GM12878 (cell line): ENCODE measurements around the gene GRM1. TPM values are rescaled to one million over a fixed set of nuclear protein-coding genes. Genes with fewer than 3 reads are reported as not detected.

Source experiments
- ATAC-seq: fragments of 200-7000 bp; cut with Tn5 transposase; 3 replicates; pipeline ENCODE4 v1.9.1; 2020; ENCODE audit warnings: mild to moderate bottlenecking, moderate library complexity
- BruUV-seq: library from RNA; stranded (reverse); fragments of 400-500 nt; replicated peaks from 2 replicates; lab custom pipeline; 2021; lab: Mats Ljungman, UMichigan
- CTCF ChIA-PET: fragments of 300-600 bp; sonication (Branson Sonifier 250); formaldehyde crosslinking; extraction: SDS; loops from one replicate; lab custom pipeline; 2021; ENCODE audit warnings: inconsistent platforms; lab: Yijun Ruan, JAX
- POLR2A ChIA-PET: fragments of 350-600 bp; formaldehyde crosslinking; extraction: SDS; loops from one replicate; lab custom pipeline; 2021; ENCODE audit warnings: inconsistent platforms; lab: Charles Lee
- RAD21 ChIA-PET: fragments of 300-600 bp; sonication (Branson Sonifier 250); formaldehyde crosslinking; loops from one replicate; lab custom pipeline; 2023; ENCODE audit warnings: antibody characterized with exemption; ENCODE audit not compliant: unreplicated experiment; lab: Charles Lee
- SMC1A ChIA-PET: fragments of 300-600 bp; sonication (Branson Sonifier 250); formaldehyde crosslinking; loops from one replicate; lab custom pipeline; 2023; ENCODE audit not compliant: unreplicated experiment, uncharacterized antibody; lab: Charles Lee
- DNase-seq: peaks from one replicate; pipeline ENCODE4 v3.0.0-alpha.2; 2011; ENCODE audit warnings: low read depth, low spot score
- FAIRE-seq: peaks from 3 replicates; lab custom pipeline; 2011; peaks lifted over from hg19 to GRCh38; lab: Jason Lieb, UNC
- H2AFZ ChIP-seq: 2 replicates; pipeline ENCODE4 v1.6.0; 2011; ENCODE audit warnings: low read depth, low read length, control low read depth; ENCODE audit not compliant: control insufficient read depth
- H3K27ac ChIP-seq: 2 replicates; pipeline ENCODE4 v1.5.1; 2011; ENCODE audit warnings: control low read depth; ENCODE audit not compliant: control insufficient read depth, insufficient read depth
- H3K27me3 ChIP-seq, 2 experiments: replicated peaks in 1 of 2; 2 replicates each; pipeline versions ENCODE4 v1.6.0 to v1.6.1; 2011; ENCODE audit warnings: low read length in 1 of 2; ENCODE audit not compliant: control insufficient read depth in 2 of 2, insufficient read depth in 2 of 2
- H3K36me3 ChIP-seq, 2 experiments: 2 replicates each; pipeline ENCODE4 v1.5.1; 2011; ENCODE audit warnings: low read length in 1 of 2; ENCODE audit not compliant: control insufficient read depth in 2 of 2, insufficient read depth in 2 of 2
- H3K4me1 ChIP-seq: 2 replicates; pipeline ENCODE4 v1.6.1; 2011; ENCODE audit warnings: mild to moderate bottlenecking, low read length, moderate library complexity, mixed read lengths; ENCODE audit not compliant: control insufficient read depth, insufficient read depth
- H3K4me2 ChIP-seq: 2 replicates; pipeline ENCODE4 v1.6.0; 2011; ENCODE audit warnings: control low read depth; ENCODE audit not compliant: control insufficient read depth, insufficient read depth
- H3K4me3 ChIP-seq: fragments of 200-600 bp; sonication (generic); 2 replicates; pipeline ENCODE4 v1.5.1; 2016
- H3K79me2 ChIP-seq: 2 replicates; pipeline ENCODE4 v1.6.0; 2011; ENCODE audit warnings: low read length; ENCODE audit not compliant: control insufficient read depth, insufficient read depth
- H3K9ac ChIP-seq: 2 replicates; pipeline ENCODE4 v1.8.0; 2011; ENCODE audit warnings: low read length, control low read depth, mixed read lengths; ENCODE audit not compliant: control insufficient read depth, insufficient read depth
- H3K9me3 ChIP-seq: replicated peaks from 3 replicates; pipeline ENCODE4 v1.5.1; 2011; ENCODE audit warnings: mild to moderate bottlenecking, low read length; ENCODE audit not compliant: control insufficient read depth, insufficient read depth
- H4K20me1 ChIP-seq: 2 replicates; pipeline ENCODE4 v1.6.0; 2011; ENCODE audit not compliant: control insufficient read depth, insufficient read depth
- FOXM1 ChIP-seq: IDR thresholded peaks from 2 replicates; pipeline ENCODE4 v1.6.1; 2012; ENCODE audit warnings: low read depth, mild to moderate bottlenecking, inconsistent platforms, low read length, moderate library complexity
- GABPA ChIP-seq: IDR thresholded peaks from 2 replicates; pipeline ENCODE4 v1.6.1; 2014; ENCODE audit warnings: antibody characterized with exemption, low read depth, mild to moderate bottlenecking, inconsistent platforms
- SMAD5 ChIP-seq: IDR thresholded peaks from 2 replicates; pipeline ENCODE4 v1.6.1; 2016; ENCODE audit warnings: antibody characterized with exemption, low read depth
- YY1 ChIP-seq: IDR thresholded peaks from 2 replicates; pipeline ENCODE4 v1.6.1; 2011; ENCODE audit warnings: low read depth, mild to moderate bottlenecking, low read length
- ZBTB4 ChIP-seq: fragments of 450-650 bp; formaldehyde crosslinking; IDR thresholded peaks from 2 replicates; pipeline ENCODE4 v1.4.0; 2022; ENCODE audit warnings: mild to moderate bottlenecking, moderate library complexity
- ZNF274 ChIP-seq: IDR thresholded peaks from one replicate; pipeline ENCODE4 v1.8.0; 2011; ENCODE audit not compliant: insufficient read length, insufficient read depth
- WGBS: methylation state at CpG from one replicate; pipeline ENCODE4 v1.1.6; 2016; ENCODE audit warnings: low lambda C conversion rate; ENCODE audit not compliant: insufficient replicate concordance, insufficient coverage; ENCODE audit errors: missing lambda C conversion rate; 5-methylcytosine and 5-hydroxymethylcytosine counted together
- in situ Hi-C: fragments of 300-500 bp; cut with MboI; formaldehyde crosslinking; loops from 9 replicates; pipeline ENCODE4 v1.14.3; 2018; ENCODE audit warnings: mixed read lengths
- intact Hi-C: fragments of 100-400 bp; cut with micrococcal nuclease; formaldehyde crosslinking; loops from one replicate; pipeline ENCODE4 v1.14.2; 2022; ENCODE audit not compliant: unreplicated experiment
- polyA plus RNA-seq, 11 experiments: library from polyadenylated mRNA; depleted of rRNA in 4 of 11; unstranded in 6 of 11; stranded (reverse) in 5 of 11; fragments of >200 nt; fragmentation: Nextera tagmentation in 4 of 11; fragmentation: Illumina TruSeq in 1 of 11; extraction: Ambion mirVana in 4 of 11; extraction: Trizol in 1 of 11; gene quantifications; 1 replicate in 1 of 11; 2 replicates in 10 of 11; pipeline versions ENCODE4 v1.2.1 to v1.2.3, GENCODE V29; 2011 to 2016; ENCODE audit warnings: inconsistent platforms in 2 of 11, missing spikeins in 2 of 11, low read depth in 1 of 11
- total RNA-seq, 4 experiments: library from RNA; depleted of rRNA in 3 of 4; stranded (reverse); fragments of >200 nt in 3 of 4; fragmentation: Illumina TruSeq in 1 of 4; extraction: Trizol in 1 of 4; gene quantifications; 2 replicates each; pipeline versions ENCODE4 v1.2.1 to v1.2.3, GENCODE V29; 2013 to 2021

Gene GRM1
- total and polyA plus RNA-seq, 10 of the 15 experiments (the other 5 are each of a cell fraction or from before 2014, with no cell fraction given) = 0.04 TPM; not detected in 9

GRCh38 chr6:146347690-146348089 is 318.8 kb downstream of the GRM1 start:
- no peak for FAIRE-seq
- Histone ChIP-seq H3K9ac (no peak overlapping the region), H4K20me1 (no peaks in the 10 kb centered on the region), H3K79me2 (no peaks in the 10 kb centered on the region), H3K27me3 (no peaks in the 10 kb centered on the region)
- RAD21 ChIA-PET = no interaction called here
- CTCF ChIA-PET = no interaction called here
- intact Hi-C loops = no loop called here
- POLR2A ChIA-PET = no interaction called here
- no peak for TF ChIP-seq GABPA
- no peak for TF ChIP-seq YY1
- no peak for TF ChIP-seq ZNF274
- TF ChIP-seq SMAD5 = no peak
- no peak for TF ChIP-seq FOXM1
- TF ChIP-seq ZBTB4 (CRISPR knock-in tag) = no peak
- TF ChIP-seq, all 136 proteins: peak for 0
- BruUV-seq = no TSS peak
- in situ Hi-C loops = no loop called here
- no peak for DNase-seq
- 62% methylated on average over 3 of the region's 3 CpGs for WGBS
- no peak overlapping the region for H3K4me3 ChIP-seq
- H2AFZ ChIP-seq = no peak overlapping the region
- no peaks in the 10 kb centered on the region for H3K9me3 ChIP-seq
- ATAC-seq = no peak
- no peaks in the 10 kb centered on the region for H3K36me3 ChIP-seq
- no peaks in the 10 kb centered on the region for H3K4me1 ChIP-seq
- SMC1A ChIA-PET = no interaction called here
- H3K27ac ChIP-seq = no peak overlapping the region
- H3K4me2 ChIP-seq = no peak overlapping the region
